HG03571 (cell line): Measurements from ENCODE around the gene HEPN1.

Experiments
- ATAC-seq: cut with Tn5 transposase; IDR thresholded peaks from one replicate; pipeline ENCODE4 v1.9.1; 2021; ENCODE audit not compliant: unreplicated experiment

The HEPN1 gene

GRCh38 chr11:124884869-124885479, 34.1 kb upstream of the HEPN1 start:
- ATAC-seq = no peak

GRCh38 chr11:124886476-124886875, 32.6 kb upstream of the HEPN1 start:
- ATAC-seq = no peak

DNA sequence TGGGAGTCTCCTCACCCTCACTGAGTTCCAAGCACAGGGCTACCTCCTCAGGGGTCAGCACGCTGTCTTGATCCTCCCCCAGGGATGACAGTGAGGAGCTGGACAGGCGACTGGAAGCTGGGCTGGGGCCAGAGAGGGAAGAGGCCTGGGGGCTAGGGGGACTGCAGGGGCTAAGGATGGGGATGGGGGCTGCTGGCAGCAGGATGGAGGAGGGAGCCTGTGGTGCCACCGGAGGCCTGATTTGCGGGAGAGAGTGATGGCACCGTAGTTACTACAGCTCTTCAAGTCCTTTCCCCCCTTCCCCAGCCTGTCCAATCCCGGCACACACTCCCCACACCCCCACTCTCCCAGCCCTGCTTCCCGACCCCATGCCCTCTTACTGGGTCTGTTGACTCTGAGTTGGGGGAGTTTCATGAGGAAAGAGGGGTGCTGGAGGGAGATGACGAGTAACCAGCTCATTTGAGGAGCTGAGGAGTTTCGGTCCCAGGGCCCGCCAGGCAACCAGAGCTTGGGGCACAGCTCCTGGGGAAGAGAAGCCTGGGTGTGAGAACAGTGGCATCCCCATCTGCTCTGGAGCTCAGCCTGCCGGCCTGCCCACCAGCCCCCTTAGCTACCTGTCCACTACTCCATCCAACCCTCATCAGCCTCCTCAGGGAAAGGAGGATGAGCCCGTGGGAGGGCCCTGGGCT, 31.9 kb upstream of the HEPN1 start:
- ATAC-seq = no peak

DNA sequence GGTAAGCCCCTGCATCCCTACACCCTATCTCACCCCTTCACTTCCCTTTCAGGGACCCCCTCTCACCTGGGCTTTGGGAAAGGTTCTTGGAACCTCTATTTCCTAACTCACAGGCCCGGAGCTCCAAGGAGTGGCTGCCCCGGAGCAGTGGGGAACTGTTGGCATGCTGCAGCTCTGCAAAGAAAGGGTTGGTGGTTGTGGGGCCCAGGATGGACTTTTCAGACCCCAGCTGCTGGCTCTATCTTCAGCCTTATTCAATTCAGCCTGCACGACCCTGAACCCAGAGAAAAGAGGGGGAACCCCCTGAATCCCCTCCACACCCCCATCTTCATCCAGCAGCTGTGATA, 31.4 kb upstream of the HEPN1 start:
- ATAC-seq = no peak

- no peak for ATAC-seq
Observed at GRCh38 chr11:124889191-124890091, 29.6 kb upstream of the HEPN1 start.

- ATAC-seq = no peak
Observed at GRCh38 chr11:124890151-124890550, 28.9 kb upstream of the HEPN1 start.

DNA sequence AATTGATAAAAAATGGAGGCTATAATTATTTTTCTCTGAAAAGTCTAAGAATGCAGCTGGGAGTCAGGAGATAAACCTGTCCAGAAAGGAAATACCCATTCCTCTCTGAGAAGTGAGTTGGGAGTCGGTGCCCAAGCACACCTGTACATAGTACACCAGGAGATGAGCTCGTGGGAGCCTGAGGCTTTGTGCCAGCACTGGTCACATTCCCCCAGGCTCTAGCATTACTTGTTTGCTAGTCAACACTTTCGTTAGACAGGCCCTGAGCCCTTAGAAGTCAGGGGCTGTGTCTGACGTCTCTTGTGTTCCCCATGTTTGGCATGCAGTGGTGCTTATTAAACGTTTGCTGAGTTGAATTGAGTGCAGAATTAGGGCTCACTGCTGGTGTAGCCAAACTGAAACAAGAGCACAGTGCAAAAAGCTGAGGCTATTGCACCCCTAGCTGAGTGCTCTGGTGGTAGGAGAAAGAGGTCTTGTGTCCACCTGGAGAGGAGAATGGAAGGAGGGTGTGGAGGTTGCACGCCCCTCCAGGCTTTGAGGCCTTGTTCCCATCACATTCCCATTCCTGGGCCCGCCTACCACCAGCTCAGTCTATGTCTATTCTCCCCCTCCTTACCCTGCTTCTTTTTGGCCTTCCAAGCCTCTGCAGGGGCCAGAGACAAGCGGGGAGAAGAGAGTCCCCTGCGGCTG, 28.2 kb upstream of the HEPN1 start:
- no peak for ATAC-seq

DNA sequence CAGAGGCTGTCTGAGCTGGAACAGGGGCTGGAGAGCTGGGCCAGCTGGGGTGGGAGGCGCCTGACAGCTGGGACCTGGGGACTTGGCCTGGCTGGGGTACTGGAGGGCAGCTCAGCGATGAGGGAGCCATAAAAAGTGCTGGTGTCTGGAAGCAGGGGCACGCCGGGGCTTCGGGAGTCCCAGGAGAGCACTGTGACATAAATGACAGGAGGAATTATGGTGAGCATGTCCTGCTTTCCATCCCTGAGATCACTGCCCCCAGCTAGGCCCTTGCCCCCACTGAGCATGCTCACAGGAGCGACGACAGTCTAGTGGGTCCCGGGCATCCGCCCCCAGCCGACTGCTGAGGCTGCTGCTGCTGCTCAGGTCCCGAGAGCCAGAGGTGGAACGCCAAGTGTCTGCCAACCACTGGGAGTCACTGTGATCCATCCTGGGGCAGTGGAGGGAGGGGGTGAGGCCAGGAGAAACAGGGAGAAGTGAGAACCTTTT, 27.6 kb upstream of the HEPN1 start:
- ATAC-seq = no peak

DNA sequence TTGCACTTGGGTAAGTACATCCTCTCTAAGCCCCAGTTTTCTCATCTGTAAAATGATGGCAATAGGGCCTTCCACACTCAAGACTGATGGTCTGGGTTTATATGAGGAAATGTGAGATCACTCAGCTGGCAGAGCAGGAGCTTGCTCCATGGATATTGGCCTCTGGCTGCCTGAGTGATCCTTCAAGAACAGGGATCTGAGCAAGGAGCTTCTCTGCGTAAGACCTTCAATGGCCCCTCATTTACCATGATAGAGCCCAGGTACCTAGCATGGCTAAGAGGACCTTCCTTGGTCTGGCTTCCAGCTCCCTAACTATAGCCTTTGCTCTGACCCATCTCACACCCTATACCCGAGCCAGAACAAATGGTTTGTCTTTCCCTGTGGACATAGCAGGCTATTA, 26.9 kb upstream of the HEPN1 start:
- no peak for ATAC-seq

GRCh38 chr11:124892750-124893454, 26.1 kb upstream of the HEPN1 start:
- no peak for ATAC-seq

DNA sequence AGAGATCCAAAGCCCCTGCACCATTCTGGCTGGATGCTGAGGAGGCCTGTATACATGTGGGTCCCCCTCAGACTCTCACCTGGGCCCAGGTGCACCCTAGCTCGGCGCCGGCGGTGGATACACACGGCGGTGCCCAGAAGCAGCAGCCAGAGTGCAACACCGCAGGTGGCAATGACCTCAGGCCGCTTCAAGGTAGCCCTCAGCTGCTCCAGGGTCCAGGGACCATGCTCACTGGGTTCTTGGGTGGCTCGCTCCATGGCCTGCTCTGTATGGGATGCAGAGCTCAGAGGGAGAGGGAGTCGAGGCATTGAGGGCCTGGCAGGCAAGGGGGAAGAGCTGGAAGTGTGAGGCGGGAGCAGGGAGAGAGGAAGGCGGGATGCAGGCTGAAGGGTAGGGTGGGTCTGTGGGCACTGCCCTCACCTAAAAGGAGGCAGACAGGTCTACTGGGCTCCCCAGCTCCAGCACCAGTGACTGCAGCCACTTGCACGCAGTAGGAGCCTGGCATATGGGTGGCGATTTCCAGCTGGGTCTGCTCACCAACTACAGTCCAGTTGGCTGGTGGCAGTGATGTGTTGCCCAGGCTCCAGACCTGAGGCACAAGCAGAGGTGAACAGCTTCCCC, 25.2 kb upstream of the HEPN1 start:
- no peak for ATAC-seq

DNA sequence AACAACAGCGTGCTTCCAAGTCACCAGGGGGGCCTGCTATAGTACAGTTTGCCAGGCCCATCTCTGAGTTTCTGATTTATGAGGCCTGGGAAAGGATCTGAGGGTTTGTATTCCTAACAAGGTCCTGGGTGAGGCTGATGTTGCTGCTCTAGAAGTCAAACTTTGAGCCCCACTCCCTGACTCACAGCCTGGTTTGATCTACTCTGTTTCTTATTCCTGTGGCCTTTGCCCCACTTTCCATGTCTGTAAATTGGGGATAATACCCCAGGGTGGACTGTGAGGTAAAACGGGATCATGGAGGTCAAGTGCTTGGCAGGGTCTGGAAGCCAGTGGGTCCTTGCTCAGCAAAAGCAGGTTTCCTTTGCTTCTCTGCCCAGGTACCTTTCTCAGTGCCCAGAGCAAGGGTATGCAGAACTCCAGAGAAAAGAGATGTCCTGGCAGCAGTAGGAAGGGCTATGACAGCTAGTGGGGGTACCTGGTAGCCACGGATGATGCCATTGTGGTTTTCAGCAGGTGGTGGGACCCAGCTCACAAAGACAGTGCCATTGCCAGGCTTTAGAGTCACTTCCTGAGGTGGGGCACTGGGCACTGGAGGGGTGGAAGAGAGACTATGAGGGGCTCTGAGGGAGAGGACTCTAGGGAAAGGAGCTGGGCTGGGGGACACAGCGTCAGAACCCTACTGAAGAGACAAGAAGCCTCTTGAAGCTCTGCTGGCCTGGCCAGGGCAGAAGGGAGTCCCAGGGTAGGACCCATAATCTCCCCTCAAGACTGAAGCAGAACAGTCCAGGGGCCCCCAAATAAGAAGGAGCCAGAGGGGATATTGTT, 24.2 kb upstream of the HEPN1 start:
- no peak for ATAC-seq

- ATAC-seq = no peak
Observed at GRCh38 chr11:124895471-124895971, 23.5 kb upstream of the HEPN1 start.

DNA sequence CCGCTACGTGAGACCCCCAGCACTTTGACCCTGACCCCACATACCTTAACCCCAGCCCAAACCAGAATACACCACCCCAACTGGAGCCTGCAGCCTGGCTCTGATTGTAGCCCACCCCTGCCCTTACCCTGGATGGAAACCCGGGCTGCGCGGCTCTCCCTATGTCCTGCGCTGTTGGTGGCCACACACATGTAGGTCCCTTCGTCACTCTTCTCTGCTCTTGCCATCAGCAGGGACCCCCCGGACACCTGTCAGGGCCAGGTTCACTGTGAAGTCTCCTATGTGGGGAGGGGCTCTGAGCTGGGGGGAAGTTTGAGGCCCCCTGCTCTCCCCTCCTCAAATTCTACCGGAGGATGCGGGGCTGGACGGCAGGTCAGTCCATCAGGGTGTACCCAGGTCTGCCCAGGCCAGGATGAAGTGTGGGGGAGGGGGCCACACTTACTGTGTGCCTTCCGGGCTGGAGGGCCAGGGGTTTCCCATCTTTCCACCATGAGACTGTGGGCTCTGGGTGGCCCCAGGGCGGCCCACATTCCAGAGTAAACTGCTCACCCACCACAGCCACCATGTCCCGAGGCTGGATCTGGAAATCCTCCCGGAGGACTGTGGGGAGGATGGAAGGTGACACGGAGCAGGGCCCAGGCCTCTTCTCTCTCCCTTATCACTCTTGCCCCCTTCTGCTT, 22.8 kb upstream of the HEPN1 start:
- no peak for ATAC-seq

GRCh38 chr11:124896821-124897391, 22.1 kb upstream of the HEPN1 start:
- ATAC-seq = no peak

- ATAC-seq = no peak
Observed at GRCh38 chr11:124897674-124898262, 21.3 kb upstream of the HEPN1 start, which contains the start of gene ROBO4. Gene ROBO4, minus strand, starts transcription at chr11:124897865. Its CDS starts 70 bp downstream, at chr11:124897795.

- ATAC-seq = no peak
Observed at GRCh38 chr11:124898263-124898680, 20.8 kb upstream of the HEPN1 start.

DNA sequence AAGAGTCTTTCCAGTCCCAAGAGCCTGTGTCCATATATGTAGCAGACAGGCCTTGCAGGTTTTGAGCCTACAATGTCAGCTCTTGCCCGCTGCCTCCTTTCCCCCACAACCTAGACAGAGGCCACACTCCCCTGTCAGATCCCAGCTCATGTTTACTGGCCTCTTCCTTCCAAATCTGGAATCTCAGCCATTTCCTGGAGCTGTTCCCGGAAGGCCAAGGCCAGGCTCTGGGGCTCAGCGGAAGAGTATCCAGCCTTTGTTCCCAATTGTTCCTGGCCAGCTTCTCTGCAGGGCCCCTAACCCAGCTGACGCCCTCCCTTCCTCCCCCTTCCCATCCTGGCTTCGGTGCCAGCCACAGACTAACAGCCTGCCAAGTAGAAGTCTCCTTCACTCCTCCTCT, 20.3 kb upstream of the HEPN1 start:
- ATAC-seq = no peak
